Measurements from ENCODE around the gene TMEM108.

TMEM108 gene

DNA sequence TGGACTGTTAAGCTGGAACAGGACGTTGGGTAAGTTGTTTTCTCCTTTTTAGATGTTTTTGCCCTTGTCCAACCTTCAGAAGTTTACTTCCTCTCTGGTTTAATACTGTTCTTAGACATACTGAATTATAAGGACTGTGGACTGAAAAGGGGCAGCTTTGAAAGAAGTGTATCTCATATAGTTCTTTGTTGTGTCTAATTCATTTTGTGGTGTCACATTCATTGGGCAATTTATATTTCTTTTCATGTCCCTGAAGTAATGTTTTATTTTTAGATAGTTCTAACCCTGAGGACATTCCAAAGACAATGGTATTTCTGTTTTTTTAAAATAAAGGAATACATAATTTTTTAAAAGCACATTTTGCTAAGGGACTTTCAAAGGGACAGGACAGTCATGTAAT is 45.2 kb downstream of the TMEM108 start:
- ATAC-seq: no peak

DNA sequence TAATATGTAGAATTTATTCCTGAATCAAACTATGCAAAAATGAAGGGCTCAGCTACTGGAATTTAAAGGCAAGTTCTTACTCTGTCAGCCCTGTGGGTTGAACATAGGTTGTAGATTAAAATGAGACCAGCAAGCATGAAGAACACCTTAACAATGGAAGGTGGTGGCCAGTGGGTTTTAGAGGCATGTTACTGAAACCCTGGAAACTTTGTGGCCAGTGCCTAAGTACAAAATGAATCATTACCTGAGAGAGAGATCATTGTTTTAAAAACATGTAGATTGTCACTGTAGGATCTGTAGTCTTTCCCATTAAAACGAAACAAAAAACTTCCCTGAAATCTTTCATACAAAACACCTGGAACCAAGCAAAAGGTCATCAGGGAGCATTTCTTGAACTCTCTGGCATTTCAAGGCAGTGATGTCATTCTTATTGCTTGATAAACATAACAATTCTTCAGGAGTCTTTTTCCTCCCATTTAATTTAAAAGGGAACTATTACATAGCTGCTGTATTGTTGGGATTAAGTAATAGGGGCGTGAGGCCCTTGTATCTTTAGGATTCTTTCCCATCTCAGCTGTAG is 51.8 kb downstream of the TMEM108 start:
- TF ChIP-seq ESRRG (CRISPR knock-in tag; IDR thresholded peaks at IDR 0.05): no peak
- TF ChIP-seq, protein P1, sequence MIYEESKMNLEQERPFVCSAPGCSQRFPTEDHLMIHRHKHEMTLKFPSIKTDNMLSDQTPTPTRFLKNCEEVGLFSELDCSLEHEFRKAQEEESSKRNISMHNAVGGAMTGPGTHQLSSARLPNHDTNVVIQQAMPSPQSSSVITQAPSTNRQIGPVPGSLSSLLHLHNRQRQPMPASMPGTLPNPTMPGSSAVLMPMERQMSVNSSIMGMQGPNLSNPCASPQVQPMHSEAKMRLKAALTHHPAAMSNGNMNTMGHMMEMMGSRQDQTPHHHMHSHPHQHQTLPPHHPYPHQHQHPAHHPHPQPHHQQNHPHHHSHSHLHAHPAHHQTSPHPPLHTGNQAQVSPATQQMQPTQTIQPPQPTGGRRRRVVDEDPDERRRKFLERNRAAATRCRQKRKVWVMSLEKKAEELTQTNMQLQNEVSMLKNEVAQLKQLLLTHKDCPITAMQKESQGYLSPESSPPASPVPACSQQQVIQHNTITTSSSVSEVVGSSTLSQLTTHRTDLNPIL (CRISPR knock-in tag; IDR thresholded peaks at IDR 0.05; ENCODE audit: low read depth): no peak
- no peak for TF ChIP-seq TCF4 (CRISPR knock-in tag; IDR thresholded peaks at IDR 0.05; ENCODE audit: borderline replicate concordance)
- TF ChIP-seq ZC3H10 (CRISPR knock-in tag; IDR thresholded peaks at IDR 0.05): no peak
- TF ChIP-seq, protein P2, sequence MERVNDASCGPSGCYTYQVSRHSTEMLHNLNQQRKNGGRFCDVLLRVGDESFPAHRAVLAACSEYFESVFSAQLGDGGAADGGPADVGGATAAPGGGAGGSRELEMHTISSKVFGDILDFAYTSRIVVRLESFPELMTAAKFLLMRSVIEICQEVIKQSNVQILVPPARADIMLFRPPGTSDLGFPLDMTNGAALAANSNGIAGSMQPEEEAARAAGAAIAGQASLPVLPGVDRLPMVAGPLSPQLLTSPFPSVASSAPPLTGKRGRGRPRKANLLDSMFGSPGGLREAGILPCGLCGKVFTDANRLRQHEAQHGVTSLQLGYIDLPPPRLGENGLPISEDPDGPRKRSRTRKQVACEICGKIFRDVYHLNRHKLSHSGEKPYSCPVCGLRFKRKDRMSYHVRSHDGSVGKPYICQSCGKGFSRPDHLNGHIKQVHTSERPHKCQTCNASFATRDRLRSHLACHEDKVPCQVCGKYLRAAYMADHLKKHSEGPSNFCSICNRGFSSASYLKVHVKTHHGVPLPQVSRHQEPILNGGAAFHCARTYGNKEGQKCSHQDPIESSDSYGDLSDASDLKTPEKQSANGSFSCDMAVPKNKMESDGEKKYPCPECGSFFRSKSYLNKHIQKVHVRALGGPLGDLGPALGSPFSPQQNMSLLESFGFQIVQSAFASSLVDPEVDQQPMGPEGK (CRISPR knock-in tag; IDR thresholded peaks at IDR 0.05; ENCODE audit: borderline replicate concordance): no peak
- no peak for ATAC-seq

More for the DNA sequence above, 45.2 kb downstream of the TMEM108 start:
- no peak for TF ChIP-seq ZNF565 (CRISPR knock-in tag; conservative IDR thresholded peaks at IDR 0.05; ENCODE audit: low read depth)
- TF ChIP-seq, protein P3, sequence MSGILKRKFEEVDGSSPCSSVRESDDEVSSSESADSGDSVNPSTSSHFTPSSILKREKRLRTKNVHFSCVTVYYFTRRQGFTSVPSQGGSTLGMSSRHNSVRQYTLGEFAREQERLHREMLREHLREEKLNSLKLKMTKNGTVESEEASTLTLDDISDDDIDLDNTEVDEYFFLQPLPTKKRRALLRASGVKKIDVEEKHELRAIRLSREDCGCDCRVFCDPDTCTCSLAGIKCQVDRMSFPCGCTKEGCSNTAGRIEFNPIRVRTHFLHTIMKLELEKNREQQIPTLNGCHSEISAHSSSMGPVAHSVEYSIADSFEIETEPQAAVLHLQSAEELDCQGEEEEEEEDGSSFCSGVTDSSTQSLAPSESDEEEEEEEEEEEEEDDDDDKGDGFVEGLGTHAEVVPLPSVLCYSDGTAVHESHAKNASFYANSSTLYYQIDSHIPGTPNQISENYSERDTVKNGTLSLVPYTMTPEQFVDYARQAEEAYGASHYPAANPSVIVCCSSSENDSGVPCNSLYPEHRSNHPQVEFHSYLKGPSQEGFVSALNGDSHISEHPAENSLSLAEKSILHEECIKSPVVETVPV (CRISPR knock-in tag; IDR thresholded peaks at IDR 0.05): no peak
- no peak for TF ChIP-seq ZNF70 (CRISPR knock-in tag; IDR thresholded peaks at IDR 0.05)
- TF ChIP-seq, protein P2 (CRISPR knock-in tag; IDR thresholded peaks at IDR 0.05; ENCODE audit: borderline replicate concordance): no peak
- TF ChIP-seq ZC3H10 (CRISPR knock-in tag; IDR thresholded peaks at IDR 0.05): no peak
- TF ChIP-seq OSR1 (CRISPR knock-in tag; IDR thresholded peaks at IDR 0.05): no peak
- TF ChIP-seq, protein P4, sequence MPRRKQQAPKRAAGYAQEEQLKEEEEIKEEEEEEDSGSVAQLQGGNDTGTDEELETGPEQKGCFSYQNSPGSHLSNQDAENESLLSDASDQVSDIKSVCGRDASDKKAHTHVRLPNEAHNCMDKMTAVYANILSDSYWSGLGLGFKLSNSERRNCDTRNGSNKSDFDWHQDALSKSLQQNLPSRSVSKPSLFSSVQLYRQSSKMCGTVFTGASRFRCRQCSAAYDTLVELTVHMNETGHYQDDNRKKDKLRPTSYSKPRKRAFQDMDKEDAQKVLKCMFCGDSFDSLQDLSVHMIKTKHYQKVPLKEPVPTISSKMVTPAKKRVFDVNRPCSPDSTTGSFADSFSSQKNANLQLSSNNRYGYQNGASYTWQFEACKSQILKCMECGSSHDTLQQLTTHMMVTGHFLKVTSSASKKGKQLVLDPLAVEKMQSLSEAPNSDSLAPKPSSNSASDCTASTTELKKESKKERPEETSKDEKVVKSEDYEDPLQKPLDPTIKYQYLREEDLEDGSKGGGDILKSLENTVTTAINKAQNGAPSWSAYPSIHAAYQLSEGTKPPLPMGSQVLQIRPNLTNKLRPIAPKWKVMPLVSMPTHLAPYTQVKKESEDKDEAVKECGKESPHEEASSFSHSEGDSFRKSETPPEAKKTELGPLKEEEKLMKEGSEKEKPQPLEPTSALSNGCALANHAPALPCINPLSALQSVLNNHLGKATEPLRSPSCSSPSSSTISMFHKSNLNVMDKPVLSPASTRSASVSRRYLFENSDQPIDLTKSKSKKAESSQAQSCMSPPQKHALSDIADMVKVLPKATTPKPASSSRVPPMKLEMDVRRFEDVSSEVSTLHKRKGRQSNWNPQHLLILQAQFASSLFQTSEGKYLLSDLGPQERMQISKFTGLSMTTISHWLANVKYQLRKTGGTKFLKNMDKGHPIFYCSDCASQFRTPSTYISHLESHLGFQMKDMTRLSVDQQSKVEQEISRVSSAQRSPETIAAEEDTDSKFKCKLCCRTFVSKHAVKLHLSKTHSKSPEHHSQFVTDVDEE (CRISPR knock-in tag; IDR thresholded peaks at IDR 0.05): no peak
- TF ChIP-seq PPARA (CRISPR knock-in tag; IDR thresholded peaks at IDR 0.05; ENCODE audit: borderline replicate concordance): no peak
- no peak for TF ChIP-seq SNAI2 (CRISPR knock-in tag; IDR thresholded peaks at IDR 0.05)
- TF ChIP-seq, protein P1 (CRISPR knock-in tag; IDR thresholded peaks at IDR 0.05; ENCODE audit: low read depth): no peak
- TF ChIP-seq RARB (CRISPR knock-in tag; IDR thresholded peaks at IDR 0.05): no peak
- TF ChIP-seq, protein P5, sequence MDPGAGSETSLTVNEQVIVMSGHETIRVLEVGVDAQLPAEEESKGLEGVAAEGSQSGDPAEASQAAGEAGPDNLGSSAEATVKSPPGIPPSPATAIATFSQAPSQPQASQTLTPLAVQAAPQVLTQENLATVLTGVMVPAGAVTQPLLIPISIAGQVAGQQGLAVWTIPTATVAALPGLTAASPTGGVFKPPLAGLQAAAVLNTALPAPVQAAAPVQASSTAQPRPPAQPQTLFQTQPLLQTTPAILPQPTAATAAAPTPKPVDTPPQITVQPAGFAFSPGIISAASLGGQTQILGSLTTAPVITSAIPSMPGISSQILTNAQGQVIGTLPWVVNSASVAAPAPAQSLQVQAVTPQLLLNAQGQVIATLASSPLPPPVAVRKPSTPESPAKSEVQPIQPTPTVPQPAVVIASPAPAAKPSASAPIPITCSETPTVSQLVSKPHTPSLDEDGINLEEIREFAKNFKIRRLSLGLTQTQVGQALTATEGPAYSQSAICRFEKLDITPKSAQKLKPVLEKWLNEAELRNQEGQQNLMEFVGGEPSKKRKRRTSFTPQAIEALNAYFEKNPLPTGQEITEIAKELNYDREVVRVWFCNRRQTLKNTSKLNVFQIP (CRISPR knock-in tag; IDR thresholded peaks at IDR 0.05; ENCODE audit: borderline replicate concordance, low read depth): no peak
- TF ChIP-seq GLIS3 (CRISPR knock-in tag; IDR thresholded peaks at IDR 0.05): no peak
- no peak for TF ChIP-seq TOX (CRISPR knock-in tag; IDR thresholded peaks at IDR 0.05; ENCODE audit: borderline replicate concordance)
